ENCODE results near the gene DDX39B.

The DDX39B gene

GRCh38 chr6:31546958-31547726, 5.3 kb upstream of the DDX39B start, which contains the start of gene NFKBIL1:
Gene NFKBIL1, plus strand, starts transcription at chr6:31547608. Its CDS starts 87 bp downstream, at chr6:31547695.
- peak; percentile 95 to 97 (median 96) for DNase-seq

GRCh38 chr6:31546339-31546957, 4.6 kb upstream of the DDX39B start, which contains the start of gene ATP6V1G2:
Gene ATP6V1G2, minus strand, starts transcription at chr6:31546608. Its CDS starts 49 bp downstream, at chr6:31546559.
- DNase-seq = peak; percentile 83 to 87 (median 85)

GRCh38 chr6:31545291-31545690, 3.5 kb upstream of the DDX39B start:
- no peak for DNase-seq

GRCh38 chr6:31544676-31545075, 2.9 kb upstream of the DDX39B start:
- DNase-seq = no peak

- no peak for DNase-seq
Observed at GRCh38 chr6:31543639-31544038, 1.8 kb upstream of the DDX39B start.

GRCh38 chr6:31541059-31541657, 645 bp downstream of the DDX39B start:
- DNase-seq = peak; percentile 37 to 66 (median 60)

GRCh38 chr6:31540640-31541039, 1.2 kb downstream of the DDX39B start:
- no peak for DNase-seq

- DNase-seq = no peak
Observed at GRCh38 chr6:31538805-31539400, 2.9 kb downstream of the DDX39B start.

GRCh38 chr6:31535538-31536324, 6.1 kb downstream of the DDX39B start:
- DNase-seq = no peak

GRCh38 chr6:31534521-31535040, 7.2 kb downstream of the DDX39B start:
- no peak for DNase-seq

- DNase-seq = no peak
Observed at GRCh38 chr6:31534011-31534410, 7.8 kb downstream of the DDX39B start.

GRCh38 chr6:31533455-31533841, 8.4 kb downstream of the DDX39B start:
- no peak for DNase-seq

GRCh38 chr6:31532644-31533454, 9.0 kb downstream of the DDX39B start:
- no peak for DNase-seq

GRCh38 chr6:31531771-31532643, 9.8 kb downstream of the DDX39B start:
- DNase-seq = no peak

- DNase-seq = no peak
Observed at GRCh38 chr6:31531162-31531561, 10.6 kb downstream of the DDX39B start.

GRCh38 chr6:31530659-31531058, 11.1 kb downstream of the DDX39B start:
- no peak for DNase-seq

GRCh38 chr6:31529329-31530150, 12.3 kb downstream of the DDX39B start:
- no peak for DNase-seq

- DNase-seq = no peak
Observed at GRCh38 chr6:31528821-31529328, 12.9 kb downstream of the DDX39B start, which contains the start of gene MCCD1. Gene MCCD1, plus strand, starts transcription at chr6:31528962. Its CDS starts 53 bp downstream, at chr6:31529015.

GRCh38 chr6:31528307-31528777, 13.5 kb downstream of the DDX39B start:
- no peak for DNase-seq
